CD4-positive, alpha-beta T cell (primary cell): ENCODE measurements around the gene MAPT. TPM values are rescaled to one million over a fixed set of nuclear protein-coding genes. Genes with fewer than 3 reads are reported as not detected.

Experiments
- ATAC-seq: fragments of 200-7000 bp; cut with Tn5 transposase; one replicate; pipeline ENCODE4 v1.10.0; 2022; ENCODE audit warnings: mild to moderate bottlenecking; ENCODE audit not compliant: poor library complexity
- CTCF ChIA-PET: fragments of 350-600 bp; sonication (Branson Sonifier 250); formaldehyde crosslinking; loops from one replicate; lab custom pipeline; 2021; ENCODE audit warnings: antibody characterized with exemption, inconsistent platforms; lab: Charles Lee
- POLR2A ChIA-PET: fragments of 350-600 bp; sonication (Branson Sonifier 250); formaldehyde crosslinking; loops from one replicate; lab custom pipeline; 2021; ENCODE audit warnings: antibody characterized with exemption, inconsistent platforms; lab: Charles Lee
- DNase-seq, 14 experiments: peaks; one replicate each; pipeline ENCODE4 v3.0.0-alpha.2; 2013 to 2020; ENCODE audit warnings: mixed read lengths in 2 of 14
- H3K27ac ChIP-seq, 2 donors: one replicate each; pipeline versions ENCODE4 v1.5.1 to v1.7.0; 2013; ENCODE audit warnings: low read length in 2 of 2, low read depth in 1 of 2, mild to moderate bottlenecking in 1 of 2
- H3K27me3 ChIP-seq, 2 experiments: 1 replicate in 1 of 2; 2 replicates in 1 of 2; pipeline versions ENCODE4 v1.6.1 to v1.7.0; 2013; ENCODE audit warnings: low read length in 2 of 2, control low read depth in 1 of 2, mild to moderate bottlenecking in 1 of 2, moderate library complexity in 1 of 2; ENCODE audit not compliant: insufficient read depth in 2 of 2, control insufficient read depth in 1 of 2
- H3K36me3 ChIP-seq: one replicate; pipeline ENCODE4 v1.6.1; 2013; ENCODE audit warnings: low read length, control low read depth; ENCODE audit not compliant: insufficient read depth
- H3K4me1 ChIP-seq: one replicate; pipeline ENCODE4 v1.6.1; 2013; ENCODE audit warnings: low read length, control low read depth; ENCODE audit not compliant: insufficient read depth
- H3K4me3 ChIP-seq: one replicate; pipeline ENCODE4 v1.5.1; 2013; ENCODE audit warnings: mild to moderate bottlenecking, low read length, moderate library complexity
- H3K9me3 ChIP-seq, 2 experiments: 1 replicate in 1 of 2; 2 replicates in 1 of 2; pipeline versions ENCODE4 v1.6.1 to v1.7.0; 2013; ENCODE audit warnings: low read length in 2 of 2, mild to moderate bottlenecking in 2 of 2, control low read depth in 1 of 2, moderate library complexity in 1 of 2; ENCODE audit not compliant: control insufficient read depth in 1 of 2, insufficient read depth in 1 of 2
- H3K27ac Mint-ChIP-seq: one replicate; pipeline ENCODE4 v1.8.0; 2020; ENCODE audit warnings: mixed read lengths
- H3K27me3 Mint-ChIP-seq: one replicate; pipeline ENCODE4 v1.8.0; 2021; ENCODE audit warnings: mixed read lengths
- H3K36me3 Mint-ChIP-seq: one replicate; pipeline ENCODE4 v1.8.0; 2021; ENCODE audit warnings: low read depth, mixed read lengths
- H3K4me1 Mint-ChIP-seq: one replicate; pipeline ENCODE4 v1.8.0; 2021; ENCODE audit warnings: low read depth, mixed read lengths
- H3K4me3 Mint-ChIP-seq: one replicate; pipeline ENCODE4 v1.8.0; 2020; ENCODE audit warnings: mild to moderate bottlenecking, mixed read lengths
- H3K9me3 Mint-ChIP-seq: one replicate; pipeline ENCODE4 v1.8.0; 2020; ENCODE audit warnings: mixed read lengths
- CTCF ChIP-seq: fragments of 200-600 bp; IDR thresholded peaks from one replicate; pipeline ENCODE4 v1.8.0; 2022; ENCODE audit warnings: antibody characterized with exemption, mild to moderate bottlenecking
- intact Hi-C, 2 experiments: fragments of 100-400 bp; cut with DNase I in 1 of 2; cut with micrococcal nuclease in 1 of 2; formaldehyde crosslinking; loops; one replicate each; pipeline versions ENCODE4 v1.15.1 to v1.9.0; 2023 to 2025; cut with DNase I, micrococcal nuclease
- total RNA-seq, 174 experiments: library from RNA in 2 of 174; stranded (reverse) in 2 of 174; gene quantifications; one replicate each; pipeline ENCODE4 v1.2.3 and lab custom pipeline; 2021 to 2026

Gene MAPT
- total RNA-seq, 2 experiments from 2014 or later = 0.41 to 0.53 TPM

GRCh38 chr17:45917081-45917480 is 22.7 kb downstream of the MAPT start:
- Mint-ChIP-seq H3K4me3 (no peak overlapping the region), H3K4me1 (no peaks in the 10 kb centered on the region), H3K27ac (no peak overlapping the region), H3K27me3 (peaks cover 20% of the 10 kb centered on the region), H3K9me3 (peaks cover 3% of the 10 kb centered on the region), H3K36me3 (no peaks in the 10 kb centered on the region)
- Histone ChIP-seq H3K36me3 (no peaks in the 10 kb centered on the region), H3K9me3 (peaks cover 4 to 7% of the 10 kb centered on the region in 2 experiments), H3K27me3 (no peaks in the 10 kb centered on the region), H3K4me1 (no peaks in the 10 kb centered on the region), H3K4me3 (no peak overlapping the region), H3K27ac (no peak overlapping the region)
- intact Hi-C loops = no loop called here
- ATAC-seq = no peak
- TF ChIP-seq CTCF = no peak
- ChIA-PET POLR2A (no interaction called here), CTCF (no interaction called here)
- DNase-seq = no peak

DNA sequence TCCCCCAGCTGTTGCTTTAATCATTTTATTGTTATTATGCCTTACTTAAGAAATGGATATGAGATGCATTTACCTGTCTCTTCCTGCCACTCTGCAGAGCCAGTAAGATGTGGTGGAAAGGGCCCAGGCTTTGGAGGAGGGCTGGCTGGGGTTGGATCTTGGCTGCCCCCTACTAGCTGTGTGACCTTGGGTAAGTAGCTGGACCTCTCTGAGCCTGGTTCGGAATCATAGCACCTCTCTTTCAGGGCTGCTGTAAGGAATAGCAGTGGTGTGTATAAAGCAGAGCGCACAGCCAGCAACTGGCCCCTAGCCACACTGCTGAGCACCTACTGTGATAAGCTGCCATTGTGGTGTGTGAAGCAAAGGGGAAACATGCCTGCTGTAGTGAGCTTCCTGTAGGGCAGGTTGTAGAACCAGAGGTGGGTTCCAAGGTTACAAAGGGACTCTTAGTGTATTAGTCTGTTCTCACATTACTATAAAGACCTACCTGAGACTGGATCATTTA is 23.9 kb downstream of the MAPT start:
- Histone ChIP-seq H3K27me3 (no peaks in the 10 kb centered on the region), H3K9me3 (peaks cover 0 to 4% of the 10 kb centered on the region in 2 experiments), H3K27ac (no peak overlapping the region), H3K4me1 (no peaks in the 10 kb centered on the region), H3K36me3 (no peaks in the 10 kb centered on the region), H3K4me3 (no peak overlapping the region)
- TF ChIP-seq CTCF = no peak
- CTCF ChIA-PET = no interaction called here
- DNase-seq (no peak), ATAC-seq (no peak)
- H3K4me1 Mint-ChIP-seq = no peaks in the 10 kb centered on the region
- peaks cover 20% of the 10 kb centered on the region for H3K27me3 Mint-ChIP-seq
- H3K36me3 Mint-ChIP-seq = no peaks in the 10 kb centered on the region
- H3K4me3 Mint-ChIP-seq = no peak overlapping the region
- H3K9me3 Mint-ChIP-seq = no peaks in the 10 kb centered on the region
- H3K27ac Mint-ChIP-seq = no peak overlapping the region
- intact Hi-C loops = no loop called here
- POLR2A ChIA-PET = no interaction called here

- H3K27ac ChIP-seq = no peak overlapping the region
- Mint-ChIP-seq H3K27ac (no peak overlapping the region), H3K36me3 (no peaks in the 10 kb centered on the region), H3K9me3 (no peaks in the 10 kb centered on the region), H3K27me3 (peaks cover 20% of the 10 kb centered on the region), H3K4me1 (no peaks in the 10 kb centered on the region), H3K4me3 (no peak overlapping the region)
- ChIA-PET POLR2A (no interaction called here), CTCF (no interaction called here)
- no peak for TF ChIP-seq CTCF
- DNase-seq (no peak), ATAC-seq (no peak)
- no peak overlapping the region for H3K4me3 ChIP-seq
- H3K36me3 ChIP-seq = no peaks in the 10 kb centered on the region
- intact Hi-C loops = no loop called here
- no peaks in the 10 kb centered on the region for H3K27me3 ChIP-seq
- H3K4me1 ChIP-seq = no peaks in the 10 kb centered on the region
- no peaks in the 10 kb centered on the region for H3K9me3 ChIP-seq
These were observed 24.8 kb downstream of the MAPT start for GRCh38 chr17:45919136-45919535.
